A549 (cell line): Measurements from ENCODE around the gene PTPA.

Experiments
- BHLHE40 ChIP-seq: IDR thresholded peaks from 2 replicates; pipeline ENCODE4 v1.6.1; 2012; ENCODE audit warnings: low read depth, low read length, inconsistent platforms
- HOXB5 ChIP-seq: fragments of 250-450 bp; sonication (Bioruptor Pico); IDR thresholded peaks from 2 replicates; pipeline ENCODE4 v1.5.0; 2020; ENCODE audit warnings: mild to moderate bottlenecking, moderate library complexity
- MAFK ChIP-seq: fragments of 450-650 bp; IDR thresholded peaks from 2 replicates; pipeline ENCODE4 v1.6.1; 2014; ENCODE audit not compliant: partially characterized antibody
- POLR2A ChIP-seq: IDR thresholded peaks from 2 replicates; pipeline ENCODE4 v1.6.1; 2012; ENCODE audit warnings: mild to moderate bottlenecking, low read length
- TF ChIP-seq, protein P1 (sequence below): fragments of >200 bp; sonication (Bioruptor Twin); formaldehyde crosslinking; IDR thresholded peaks from 3 replicates; pipeline ENCODE4 v1.5.1; 2016

DNA sequence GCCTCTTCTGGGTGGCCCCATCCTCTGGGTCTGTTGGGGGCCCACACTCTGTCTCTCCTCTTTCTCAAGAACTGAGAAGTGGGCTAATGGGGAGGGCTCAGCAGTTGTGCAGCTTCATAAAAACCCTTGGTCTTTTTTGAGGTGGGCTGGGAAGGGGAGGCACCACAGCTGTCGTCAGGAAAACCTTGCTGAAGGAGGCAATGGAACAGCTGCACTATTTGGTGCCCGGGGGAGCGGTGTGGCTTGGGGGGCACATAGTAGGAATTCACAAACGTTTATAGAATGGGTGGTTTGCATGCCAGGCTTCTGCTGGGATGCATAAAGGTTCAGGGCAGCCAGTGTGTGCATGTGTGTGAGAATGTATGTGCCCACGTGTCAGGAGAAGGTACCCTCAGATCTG lies 70.0 kb downstream of the PTPA start:
- TF ChIP-seq BHLHE40 (no peak), MAFK (no peak), POLR2A (no peak), HOXB5 (CRISPR knock-in tag) (no peak)
- TF ChIP-seq, protein P1, sequence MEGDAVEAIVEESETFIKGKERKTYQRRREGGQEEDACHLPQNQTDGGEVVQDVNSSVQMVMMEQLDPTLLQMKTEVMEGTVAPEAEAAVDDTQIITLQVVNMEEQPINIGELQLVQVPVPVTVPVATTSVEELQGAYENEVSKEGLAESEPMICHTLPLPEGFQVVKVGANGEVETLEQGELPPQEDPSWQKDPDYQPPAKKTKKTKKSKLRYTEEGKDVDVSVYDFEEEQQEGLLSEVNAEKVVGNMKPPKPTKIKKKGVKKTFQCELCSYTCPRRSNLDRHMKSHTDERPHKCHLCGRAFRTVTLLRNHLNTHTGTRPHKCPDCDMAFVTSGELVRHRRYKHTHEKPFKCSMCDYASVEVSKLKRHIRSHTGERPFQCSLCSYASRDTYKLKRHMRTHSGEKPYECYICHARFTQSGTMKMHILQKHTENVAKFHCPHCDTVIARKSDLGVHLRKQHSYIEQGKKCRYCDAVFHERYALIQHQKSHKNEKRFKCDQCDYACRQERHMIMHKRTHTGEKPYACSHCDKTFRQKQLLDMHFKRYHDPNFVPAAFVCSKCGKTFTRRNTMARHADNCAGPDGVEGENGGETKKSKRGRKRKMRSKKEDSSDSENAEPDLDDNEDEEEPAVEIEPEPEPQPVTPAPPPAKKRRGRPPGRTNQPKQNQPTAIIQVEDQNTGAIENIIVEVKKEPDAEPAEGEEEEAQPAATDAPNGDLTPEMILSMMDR = no peak
